KOPT-K1 (cell line): ENCODE measurements around the gene PHLDB2.

Experiments used
- H3K27ac ChIP-seq: fragments of 200-600 bp; sonication (generic); 2 replicates; pipeline ENCODE4 v1.5.1; 2016; ENCODE audit warnings: antibody characterized with exemption, mild to moderate bottlenecking, low read depth, low read length; ENCODE audit not compliant: poor library complexity, severe bottlenecking
- H3K36me3 ChIP-seq: fragments of 200-600 bp; sonication (generic); 2 replicates; pipeline ENCODE4 v1.5.1; 2017; ENCODE audit warnings: antibody characterized with exemption, mild to moderate bottlenecking, low read length, moderate library complexity; ENCODE audit not compliant: insufficient read depth
- H3K9me3 ChIP-seq: fragments of 200-600 bp; sonication (generic); 2 replicates; pipeline ENCODE4 v1.5.1; 2017; ENCODE audit warnings: antibody characterized with exemption, low read length, mild to moderate bottlenecking; ENCODE audit not compliant: insufficient read depth, poor library complexity, severe bottlenecking

The PHLDB2 gene

DNA sequence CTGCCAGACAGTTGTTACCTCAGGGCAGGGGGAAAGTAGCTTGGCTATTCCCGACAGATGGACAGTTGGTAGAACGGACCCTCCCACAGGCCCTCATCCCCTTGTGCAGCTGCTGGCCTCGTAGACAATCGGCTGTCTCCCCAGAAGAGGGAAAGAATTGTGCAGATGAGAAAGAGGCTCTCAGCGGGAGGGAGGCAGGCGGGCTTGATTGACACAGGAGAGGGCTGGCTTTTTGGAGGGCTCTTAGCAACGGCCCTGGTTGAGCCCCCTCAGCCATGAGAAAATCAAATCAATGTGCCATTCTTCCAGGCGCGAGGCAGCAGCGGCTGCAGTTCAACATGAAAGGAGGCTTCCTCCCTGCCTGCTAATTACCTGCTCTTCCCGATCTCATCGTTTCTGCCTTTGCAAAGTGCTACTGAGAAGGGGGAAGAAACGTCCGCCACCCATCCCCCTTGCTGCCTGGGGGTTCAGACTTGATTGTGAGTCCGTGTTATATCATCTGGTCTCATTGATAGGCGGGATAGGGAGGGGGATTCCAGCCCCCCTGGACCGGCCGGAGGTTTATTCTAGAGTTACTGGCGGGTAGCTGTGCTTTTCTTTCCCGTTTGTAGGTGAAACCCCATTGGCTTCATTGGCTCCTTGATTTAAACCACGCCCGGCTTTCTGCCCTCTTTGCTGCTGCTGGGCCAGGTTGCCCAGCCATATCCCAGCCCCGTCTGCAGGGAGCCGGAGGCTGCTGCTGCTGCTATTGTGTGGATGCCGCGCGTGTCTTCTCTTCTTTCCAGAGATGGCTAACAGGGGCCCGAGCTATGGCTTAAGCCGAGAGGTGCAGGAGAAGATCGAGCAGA, 139.8 kb downstream of the PHLDB2 start, which contains the start of gene TAGLN3:
TAGLN3 (plus strand) TSS at position 287 of the 848 bp plus-strand sequence; CDS start at position 788, 501 bp downstream.
- Histone ChIP-seq H3K9me3 (no peaks in the 10 kb centered on the region), H3K27ac (no peak within 1 kb of the TSS), H3K36me3 (peaks cover 1% of the 10 kb centered on the region; the same call in 1 of the 2 replicates)

DNA sequence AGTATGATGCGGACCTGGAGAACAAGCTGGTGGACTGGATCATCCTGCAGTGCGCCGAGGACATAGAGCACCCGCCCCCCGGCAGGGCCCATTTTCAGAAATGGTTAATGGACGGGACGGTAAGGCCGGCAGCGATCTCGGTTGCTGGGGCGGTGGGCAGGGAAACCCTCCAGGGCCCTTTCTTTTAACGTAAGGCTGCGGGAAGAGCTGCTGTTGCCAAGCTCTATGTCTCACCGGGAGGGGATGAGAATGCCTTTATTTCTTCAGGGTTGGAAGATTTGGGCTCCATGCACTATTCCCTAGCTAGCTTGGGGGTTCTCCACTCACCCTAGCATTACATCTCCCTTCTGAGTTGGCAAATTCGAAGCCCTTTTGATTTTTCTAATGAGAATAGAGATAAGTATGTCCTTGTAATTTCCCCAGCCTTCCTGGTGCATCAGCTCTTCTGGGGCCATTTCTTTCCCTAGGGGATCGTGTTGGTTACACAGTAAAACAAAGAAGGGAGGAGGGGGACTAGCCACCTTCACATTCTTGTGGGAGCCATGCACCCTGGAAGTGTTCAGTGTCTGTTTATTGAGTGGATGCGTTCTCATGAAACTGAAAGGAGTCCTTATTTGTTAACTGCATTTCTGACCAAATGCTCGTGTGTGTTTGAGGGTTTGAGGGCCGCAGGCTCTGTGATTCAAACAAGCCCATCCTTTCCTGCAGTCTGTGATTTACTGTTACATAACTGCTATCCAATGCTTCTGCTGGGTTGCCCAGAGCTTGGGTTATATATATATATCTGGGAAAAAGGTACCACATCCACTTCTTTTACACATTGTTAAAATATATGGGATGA, 140.6 kb downstream of the PHLDB2 start:
- Histone ChIP-seq H3K36me3 (no peaks in the 10 kb centered on the region), H3K27ac (no peak overlapping the region), H3K9me3 (no peaks in the 10 kb centered on the region)

DNA sequence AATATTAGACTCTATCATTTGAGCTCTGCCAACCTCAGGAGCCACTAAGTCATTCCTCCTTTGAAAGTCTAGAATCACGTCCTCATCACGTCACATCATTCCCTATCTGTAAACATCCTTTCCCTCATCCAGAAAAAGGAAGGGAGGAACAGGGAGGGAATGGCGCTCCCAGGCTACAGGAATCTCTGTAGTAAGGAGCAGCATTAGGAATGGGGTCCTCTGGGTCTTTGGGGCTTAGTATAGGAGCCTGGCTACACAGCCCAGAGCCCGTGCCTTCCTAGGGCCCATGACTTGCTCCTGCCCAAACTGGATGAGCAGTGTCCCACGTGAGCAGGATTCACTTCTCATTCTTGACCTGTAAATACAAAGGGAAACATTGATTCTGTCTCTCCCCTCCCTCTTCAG, 141.3 kb downstream of the PHLDB2 start:
- Histone ChIP-seq H3K27ac (no peak overlapping the region), H3K36me3 (no peaks in the 10 kb centered on the region)

DNA sequence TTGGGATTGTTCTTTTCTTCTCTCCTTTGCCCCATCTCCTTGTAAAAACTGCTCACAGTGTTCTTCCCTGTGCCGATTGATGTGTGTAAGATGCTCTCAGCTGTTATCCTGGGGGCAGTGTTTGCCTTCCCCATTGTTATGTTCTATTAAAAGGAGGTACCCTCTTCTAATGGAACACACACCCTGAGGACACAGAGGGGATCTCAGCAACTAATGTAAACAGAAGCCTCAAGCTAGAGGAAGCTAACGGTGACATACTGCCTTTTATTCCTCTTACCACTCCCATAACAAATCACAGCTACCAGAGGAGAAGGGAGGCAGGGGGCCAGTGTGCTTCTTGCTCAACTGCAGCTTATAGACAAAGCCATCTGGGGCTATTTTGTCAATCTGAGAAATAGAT, 141.9 kb downstream of the PHLDB2 start:
- H3K36me3 ChIP-seq, result no peaks in the 10 kb centered on the region
- no peak overlapping the region for H3K27ac ChIP-seq
- no peaks in the 10 kb centered on the region for H3K9me3 ChIP-seq

More for the DNA sequence above, 141.3 kb downstream of the PHLDB2 start:
- H3K9me3 ChIP-seq, result no peaks in the 10 kb centered on the region

DNA sequence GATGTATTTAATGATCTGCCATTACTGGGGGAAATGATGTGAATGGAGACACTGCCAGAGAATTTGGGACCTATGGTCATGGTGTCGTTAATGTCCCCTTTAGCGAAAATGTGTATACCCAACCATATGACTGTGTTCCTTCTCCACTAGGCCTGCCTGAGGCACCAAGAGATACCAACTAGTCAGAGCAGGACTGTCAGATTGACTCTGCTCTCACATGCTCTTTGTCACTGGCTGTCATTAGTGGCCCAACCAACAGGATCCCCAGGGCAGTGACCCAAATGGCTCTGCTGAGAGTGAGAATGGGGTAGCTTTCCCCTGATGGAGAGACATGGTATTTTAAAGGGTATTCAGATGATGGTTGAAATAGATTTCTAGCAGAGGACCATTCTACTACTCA, 142.5 kb downstream of the PHLDB2 start:
- H3K27ac ChIP-seq, result no peak overlapping the region
- H3K36me3 ChIP-seq, result no peaks in the 10 kb centered on the region
- no peaks in the 10 kb centered on the region for H3K9me3 ChIP-seq

DNA sequence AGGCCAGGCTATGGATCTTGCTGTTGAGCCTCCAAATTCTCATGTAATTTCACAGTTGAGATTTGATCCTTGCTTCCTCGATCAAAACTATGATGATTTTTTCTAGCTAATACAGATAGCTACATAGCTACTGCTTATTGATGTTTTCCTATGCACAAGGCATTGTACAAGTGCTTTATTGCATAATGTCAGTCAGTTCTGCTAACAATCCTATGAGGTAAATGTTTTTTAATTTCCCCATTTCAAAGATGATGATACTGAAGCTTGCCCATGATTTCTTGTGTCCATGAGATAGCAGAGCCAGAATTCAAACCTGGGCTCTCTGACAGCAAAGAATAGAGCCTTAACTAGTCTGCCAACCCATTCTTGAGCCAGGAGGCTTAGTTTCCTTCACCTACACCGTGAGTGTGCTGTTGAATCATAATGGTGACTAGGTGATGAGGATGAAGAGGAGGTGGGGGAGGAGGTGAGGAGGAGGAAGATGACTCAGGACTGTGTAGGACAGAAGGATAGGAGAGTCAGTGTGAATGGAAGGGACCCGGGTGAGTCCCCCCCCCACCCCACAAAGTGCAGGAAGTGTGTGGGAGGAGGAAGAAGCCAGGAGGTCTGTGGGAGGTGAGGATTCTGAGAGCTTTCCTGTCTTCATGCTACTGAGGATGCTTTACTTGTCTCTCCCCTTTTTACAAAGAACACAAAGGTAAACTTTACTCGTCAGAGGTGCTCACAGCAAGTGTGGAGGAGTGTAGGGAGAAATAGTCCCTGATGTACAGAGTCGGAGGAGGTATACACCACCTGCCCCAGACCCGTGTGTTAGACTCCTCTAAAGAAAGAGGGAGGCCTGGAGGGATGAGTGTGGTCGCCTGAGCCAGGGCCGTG, 143.3 kb downstream of the PHLDB2 start:
- H3K9me3 ChIP-seq, result no peaks in the 10 kb centered on the region
- H3K27ac ChIP-seq, result no peak overlapping the region
- H3K36me3 ChIP-seq, result no peaks in the 10 kb centered on the region

DNA sequence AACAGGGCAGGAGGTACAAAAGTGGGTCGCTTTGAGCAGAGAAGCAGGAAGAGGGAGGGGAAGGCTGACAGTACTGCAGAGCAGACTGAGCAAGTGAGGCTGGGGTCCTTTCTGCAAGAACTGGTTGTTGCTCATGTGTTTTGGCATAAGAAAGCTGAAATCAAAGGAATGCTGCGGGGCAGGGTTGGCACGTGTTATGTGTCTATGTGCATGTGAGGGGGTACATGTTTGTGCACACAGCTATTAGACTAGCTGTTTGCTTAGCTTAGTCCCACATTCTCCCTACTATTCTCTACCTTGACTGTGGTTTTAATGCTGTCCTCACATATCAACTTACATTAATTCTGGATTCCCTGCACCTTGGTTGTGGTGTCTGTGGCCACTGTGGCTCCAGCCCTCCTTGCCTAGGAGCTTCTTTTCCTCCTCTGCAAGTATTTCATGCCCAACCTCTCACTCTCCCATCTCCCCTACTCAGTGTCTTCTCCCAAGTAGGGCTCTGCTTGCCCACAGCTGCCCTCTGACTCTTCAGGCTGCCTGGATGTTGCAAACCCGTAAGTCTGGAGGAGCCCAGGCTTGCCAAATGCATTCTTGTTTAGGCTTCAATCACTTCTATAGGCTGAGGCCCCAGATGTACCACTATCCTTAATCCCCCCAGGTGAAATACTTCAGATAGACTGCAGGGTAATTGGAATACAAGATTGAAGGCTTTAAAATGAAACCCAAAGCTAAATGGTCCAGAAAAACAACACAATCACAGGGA, 144.4 kb downstream of the PHLDB2 start:
- Histone ChIP-seq H3K27ac (no peak overlapping the region), H3K9me3 (no peaks in the 10 kb centered on the region), H3K36me3 (no peaks in the 10 kb centered on the region)

DNA sequence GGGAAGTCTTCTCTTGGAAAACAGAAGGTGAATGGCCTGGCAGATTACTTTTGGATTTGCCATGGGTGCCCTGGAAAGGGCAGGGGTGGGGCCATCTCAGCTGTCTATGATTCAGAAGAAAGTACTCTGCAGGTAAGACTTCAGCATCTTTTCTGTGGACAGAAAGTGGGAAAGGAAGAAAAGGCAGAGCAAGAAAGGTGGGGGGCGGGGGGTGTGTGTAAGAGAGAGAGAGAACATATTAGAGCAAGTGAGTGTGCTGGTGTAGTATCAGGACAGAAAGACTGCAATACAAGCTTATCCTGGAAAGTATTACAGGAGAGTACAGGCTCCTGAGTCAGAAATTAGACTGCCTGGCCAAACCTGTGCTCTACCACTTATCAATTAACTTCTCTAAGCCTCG, 145.1 kb downstream of the PHLDB2 start:
- H3K9me3 ChIP-seq, result no peaks in the 10 kb centered on the region
- H3K36me3 ChIP-seq, result no peaks in the 10 kb centered on the region
- H3K27ac ChIP-seq, result no peak overlapping the region

DNA sequence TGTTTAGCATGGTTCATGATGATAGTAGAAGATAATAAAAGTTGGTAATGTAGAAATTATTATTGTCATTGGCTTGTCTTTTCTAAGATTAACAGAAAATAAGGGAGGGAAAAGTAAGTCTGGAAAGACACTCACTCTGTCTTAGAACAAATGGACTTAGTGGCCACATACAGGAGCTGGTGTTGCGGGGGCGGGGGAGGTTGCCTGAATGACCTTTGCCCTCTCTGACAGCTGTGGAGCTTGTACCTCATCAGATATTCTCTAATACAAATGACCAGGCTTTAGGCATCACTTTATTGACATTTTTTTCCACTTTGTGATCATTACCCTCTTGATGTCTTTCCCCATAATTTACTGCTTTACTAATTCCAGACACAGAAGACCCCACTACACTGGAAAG, 145.6 kb downstream of the PHLDB2 start:
- Histone ChIP-seq H3K27ac (no peak overlapping the region), H3K36me3 (no peaks in the 10 kb centered on the region), H3K9me3 (no peaks in the 10 kb centered on the region)

DNA sequence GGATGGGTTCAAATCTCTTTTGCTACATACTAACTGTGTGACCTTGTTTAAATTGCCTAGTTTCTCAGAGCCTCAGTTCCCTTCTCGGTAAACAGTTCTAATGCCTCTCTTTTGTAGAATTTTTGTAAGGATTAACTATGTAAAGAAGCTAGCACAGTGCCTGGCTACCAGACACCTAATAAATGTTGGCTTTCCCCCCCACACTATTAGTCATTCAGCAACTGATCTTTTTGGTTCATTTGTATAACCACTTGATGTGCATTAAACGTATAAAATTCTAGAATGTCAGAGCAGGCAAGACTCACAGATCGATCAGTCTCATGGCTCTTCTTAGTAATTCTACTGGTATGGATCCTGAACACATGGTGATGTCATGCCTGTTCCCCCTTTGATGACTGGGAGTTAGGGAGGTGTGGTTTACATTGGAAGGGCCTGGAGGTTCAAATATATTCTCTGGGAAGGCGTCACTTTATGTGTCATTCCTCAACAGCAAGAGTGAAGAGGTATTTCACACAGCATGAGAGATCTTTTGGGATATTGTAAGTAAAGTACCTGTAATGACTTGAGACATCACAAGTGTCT, 146.1 kb downstream of the PHLDB2 start:
- Histone ChIP-seq H3K36me3 (no peaks in the 10 kb centered on the region), H3K9me3 (no peaks in the 10 kb centered on the region), H3K27ac (no peak overlapping the region)

DNA sequence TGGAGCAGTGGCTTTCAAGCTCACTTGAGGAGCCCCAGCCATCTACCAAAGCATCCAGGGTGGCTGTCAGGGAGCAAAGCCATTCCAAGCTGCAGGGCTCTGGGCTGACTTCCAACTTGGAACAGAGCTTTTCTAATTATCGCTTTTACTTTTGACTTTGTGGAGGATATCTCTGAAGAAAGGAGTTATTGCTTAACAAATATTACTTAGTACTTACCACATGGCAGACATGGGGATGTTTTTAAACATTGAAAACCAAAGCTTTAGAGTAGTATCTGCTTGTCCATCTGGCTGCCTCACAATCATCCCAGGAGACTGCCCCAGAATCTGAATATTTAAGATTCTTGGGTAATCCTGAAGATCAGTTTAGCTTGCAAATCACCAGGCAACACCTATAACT, 148.6 kb downstream of the PHLDB2 start:
- H3K27ac ChIP-seq, result no peak overlapping the region
- H3K9me3 ChIP-seq, result no peaks in the 10 kb centered on the region
- H3K36me3 ChIP-seq, result no peaks in the 10 kb centered on the region

DNA sequence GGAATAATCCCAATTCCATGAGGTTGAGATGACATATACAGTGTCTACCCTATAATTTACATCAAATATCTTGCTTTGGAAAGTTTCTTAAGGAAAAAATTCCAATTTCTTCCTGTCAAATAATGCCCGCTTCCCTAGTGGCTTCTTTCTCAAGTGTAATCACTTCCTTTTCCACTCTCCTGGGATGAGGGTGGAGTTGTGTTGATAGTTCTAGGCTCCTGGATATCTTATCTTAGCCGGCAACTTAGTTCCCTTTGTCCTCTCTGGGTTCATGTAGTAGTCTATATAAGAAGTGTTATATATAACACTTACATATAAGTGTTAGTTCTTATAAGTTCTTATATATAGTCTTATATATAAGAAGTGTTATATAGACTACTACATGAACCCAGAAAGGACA, 150.6 kb downstream of the PHLDB2 start:
- H3K9me3 ChIP-seq, result no peaks in the 10 kb centered on the region
- no peak overlapping the region for H3K27ac ChIP-seq

DNA sequence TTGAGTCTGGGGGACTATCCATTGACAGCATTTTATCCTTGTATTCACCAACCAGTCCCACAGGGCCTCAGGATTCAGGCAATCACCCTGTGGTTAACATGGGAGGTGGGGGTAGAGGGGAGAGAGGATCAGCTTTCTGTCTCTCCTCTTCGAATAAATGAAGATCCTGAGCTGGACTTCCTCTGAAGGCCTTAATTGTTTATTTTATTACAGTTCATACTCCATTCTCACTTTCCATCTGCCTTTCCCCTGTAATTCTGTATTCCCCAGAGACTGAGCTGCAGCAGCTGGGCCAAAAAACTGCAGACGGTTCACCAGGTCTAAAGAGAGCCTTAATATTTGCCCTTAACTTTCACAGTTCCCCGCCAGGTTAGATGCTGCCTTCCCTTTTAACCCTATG, 151.6 kb downstream of the PHLDB2 start:
- H3K27ac ChIP-seq, result no peak overlapping the region
- H3K9me3 ChIP-seq, result no peaks in the 10 kb centered on the region
- H3K36me3 ChIP-seq, result no peaks in the 10 kb centered on the region

More for the DNA sequence above, 150.6 kb downstream of the PHLDB2 start:
- no peaks in the 10 kb centered on the region for H3K36me3 ChIP-seq
